ENCODE measurements around the gene POP7.

Gene POP7

DNA sequence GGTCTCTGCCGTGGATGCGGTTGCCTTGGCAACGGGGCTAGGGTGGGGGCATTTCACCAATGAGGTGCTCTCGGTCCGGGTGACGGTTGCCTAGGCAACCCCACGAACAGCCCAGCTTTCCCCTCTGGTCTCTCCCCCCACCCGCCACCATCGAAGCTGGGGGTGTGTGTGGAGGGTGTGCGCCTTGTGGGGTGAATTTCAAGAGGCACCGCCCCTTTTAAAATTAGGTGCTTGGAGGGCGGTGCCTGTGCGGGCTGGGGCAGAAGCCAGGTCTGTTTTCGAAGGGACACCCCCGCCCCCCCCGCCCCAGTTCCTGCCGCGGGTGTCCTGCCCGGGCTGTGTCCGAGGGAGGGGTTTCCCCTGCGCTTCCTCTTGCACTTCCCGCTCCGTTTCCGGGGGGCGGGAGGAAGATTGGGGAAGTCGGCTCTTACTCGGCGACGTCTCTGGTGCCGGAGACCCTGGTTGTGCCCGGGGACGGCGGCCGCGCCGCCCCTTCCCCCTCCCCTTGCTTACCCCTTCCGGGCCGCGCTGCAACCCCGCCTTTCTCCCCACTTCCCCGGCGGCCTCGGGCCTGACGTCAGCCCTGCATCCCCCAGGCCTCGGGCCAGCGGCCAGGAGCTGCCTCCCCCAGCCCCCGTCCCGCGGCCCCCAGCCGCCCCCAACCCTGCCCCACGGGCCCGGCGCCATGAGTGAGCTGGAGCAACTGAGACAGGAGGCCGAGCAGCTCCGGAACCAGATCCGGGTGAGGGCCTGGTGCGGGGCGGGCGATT is 30.2 kb upstream of the POP7 start:
- TF ChIP-seq ZFP30 (CRISPR knock-in tag; IDR thresholded peaks at IDR 0.05) (no peak), PATZ1 (CRISPR knock-in tag; IDR thresholded peaks at IDR 0.05; ENCODE audit: borderline replicate concordance) (peak; percentile 99), ZNF70 (CRISPR knock-in tag; IDR thresholded peaks at IDR 0.05) (0 out of 2 replicates have a peak, but pooled peaks have one; percentile 6)
- peak; percentile 46 for ATAC-seq

- ATAC-seq: no peak
- TF ChIP-seq CREB5 (CRISPR knock-in tag; IDR thresholded peaks at IDR 0.05; ENCODE audit: low read depth): no peak
- no peak for TF ChIP-seq ZFP30 (CRISPR knock-in tag; IDR thresholded peaks at IDR 0.05)
- TF ChIP-seq, protein P1, sequence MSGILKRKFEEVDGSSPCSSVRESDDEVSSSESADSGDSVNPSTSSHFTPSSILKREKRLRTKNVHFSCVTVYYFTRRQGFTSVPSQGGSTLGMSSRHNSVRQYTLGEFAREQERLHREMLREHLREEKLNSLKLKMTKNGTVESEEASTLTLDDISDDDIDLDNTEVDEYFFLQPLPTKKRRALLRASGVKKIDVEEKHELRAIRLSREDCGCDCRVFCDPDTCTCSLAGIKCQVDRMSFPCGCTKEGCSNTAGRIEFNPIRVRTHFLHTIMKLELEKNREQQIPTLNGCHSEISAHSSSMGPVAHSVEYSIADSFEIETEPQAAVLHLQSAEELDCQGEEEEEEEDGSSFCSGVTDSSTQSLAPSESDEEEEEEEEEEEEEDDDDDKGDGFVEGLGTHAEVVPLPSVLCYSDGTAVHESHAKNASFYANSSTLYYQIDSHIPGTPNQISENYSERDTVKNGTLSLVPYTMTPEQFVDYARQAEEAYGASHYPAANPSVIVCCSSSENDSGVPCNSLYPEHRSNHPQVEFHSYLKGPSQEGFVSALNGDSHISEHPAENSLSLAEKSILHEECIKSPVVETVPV (CRISPR knock-in tag; IDR thresholded peaks at IDR 0.05): no peak
- TF ChIP-seq RARB (CRISPR knock-in tag; IDR thresholded peaks at IDR 0.05): no peak
- TF ChIP-seq, protein P2, sequence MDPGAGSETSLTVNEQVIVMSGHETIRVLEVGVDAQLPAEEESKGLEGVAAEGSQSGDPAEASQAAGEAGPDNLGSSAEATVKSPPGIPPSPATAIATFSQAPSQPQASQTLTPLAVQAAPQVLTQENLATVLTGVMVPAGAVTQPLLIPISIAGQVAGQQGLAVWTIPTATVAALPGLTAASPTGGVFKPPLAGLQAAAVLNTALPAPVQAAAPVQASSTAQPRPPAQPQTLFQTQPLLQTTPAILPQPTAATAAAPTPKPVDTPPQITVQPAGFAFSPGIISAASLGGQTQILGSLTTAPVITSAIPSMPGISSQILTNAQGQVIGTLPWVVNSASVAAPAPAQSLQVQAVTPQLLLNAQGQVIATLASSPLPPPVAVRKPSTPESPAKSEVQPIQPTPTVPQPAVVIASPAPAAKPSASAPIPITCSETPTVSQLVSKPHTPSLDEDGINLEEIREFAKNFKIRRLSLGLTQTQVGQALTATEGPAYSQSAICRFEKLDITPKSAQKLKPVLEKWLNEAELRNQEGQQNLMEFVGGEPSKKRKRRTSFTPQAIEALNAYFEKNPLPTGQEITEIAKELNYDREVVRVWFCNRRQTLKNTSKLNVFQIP (CRISPR knock-in tag; IDR thresholded peaks at IDR 0.05; ENCODE audit: borderline replicate concordance, low read depth): no peak
- no peak for TF ChIP-seq TSHZ2 (CRISPR knock-in tag; IDR thresholded peaks at IDR 0.05)
- TF ChIP-seq TCF4 (CRISPR knock-in tag; IDR thresholded peaks at IDR 0.05; ENCODE audit: borderline replicate concordance): no peak
- no peak for TF ChIP-seq SNAI2 (CRISPR knock-in tag; IDR thresholded peaks at IDR 0.05)
- TF ChIP-seq ZNF8 (CRISPR knock-in tag; IDR thresholded peaks at IDR 0.05): no peak
- no peak for TF ChIP-seq TOX (CRISPR knock-in tag; IDR thresholded peaks at IDR 0.05; ENCODE audit: borderline replicate concordance)
- no peak for TF ChIP-seq CSDC2 (CRISPR knock-in tag; IDR thresholded peaks at IDR 0.05)
- TF ChIP-seq ZNF70 (CRISPR knock-in tag; IDR thresholded peaks at IDR 0.05): no peak
- no peak for TF ChIP-seq ZC3H10 (CRISPR knock-in tag; IDR thresholded peaks at IDR 0.05)
- no peak for TF ChIP-seq ISL1 (CRISPR knock-in tag; IDR thresholded peaks at IDR 0.05)
Observed at GRCh38 chr7:100676501-100677306, 29.2 kb upstream of the POP7 start.

DNA sequence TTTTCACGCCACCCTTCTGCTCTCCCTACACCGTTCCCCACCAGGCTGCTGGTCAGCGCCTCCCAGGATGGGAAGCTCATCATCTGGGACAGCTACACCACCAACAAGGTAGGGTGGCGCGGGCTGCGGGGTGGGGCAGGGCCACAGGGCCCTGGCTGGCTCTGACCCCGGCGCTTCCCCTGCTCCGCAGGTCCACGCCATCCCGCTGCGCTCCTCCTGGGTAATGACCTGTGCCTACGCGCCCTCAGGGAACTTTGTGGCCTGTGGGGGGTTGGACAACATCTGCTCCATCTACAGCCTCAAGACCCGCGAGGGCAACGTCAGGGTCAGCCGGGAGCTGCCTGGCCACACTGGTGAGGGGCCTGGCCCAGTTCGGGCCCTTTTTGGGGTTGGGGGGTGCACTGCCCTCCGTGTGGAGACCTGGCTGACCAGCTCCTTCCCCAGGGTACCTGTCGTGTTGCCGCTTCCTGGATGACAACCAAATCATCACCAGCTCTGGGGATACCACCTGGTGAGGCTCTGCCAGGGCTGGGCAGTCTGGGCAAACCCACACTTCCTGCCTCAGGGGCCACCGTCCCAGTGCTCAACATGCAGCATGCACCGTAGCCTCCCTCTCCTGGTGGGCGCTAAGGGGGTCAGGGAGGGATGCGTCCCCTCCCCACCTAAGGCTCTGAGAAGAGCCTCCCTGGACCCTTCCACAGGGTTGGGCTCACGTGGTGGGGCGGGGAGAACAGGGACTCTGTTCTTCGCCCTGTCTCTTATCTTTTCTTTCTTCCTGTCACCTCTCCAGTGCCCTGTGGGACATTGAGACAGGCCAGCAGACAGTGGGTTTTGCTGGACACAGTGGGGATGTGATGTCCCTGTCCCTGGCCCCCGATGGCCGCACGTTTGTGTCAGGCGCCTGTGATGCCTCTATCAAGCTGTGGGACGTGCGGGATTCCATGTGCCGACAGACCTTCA is 28.3 kb upstream of the POP7 start:
- no peak for ATAC-seq
- no peak for TF ChIP-seq ESRRG (CRISPR knock-in tag; IDR thresholded peaks at IDR 0.05)
- no peak for TF ChIP-seq ZNF565 (CRISPR knock-in tag; conservative IDR thresholded peaks at IDR 0.05; ENCODE audit: low read depth)
- no peak for TF ChIP-seq CREB5 (CRISPR knock-in tag; IDR thresholded peaks at IDR 0.05; ENCODE audit: low read depth)
- TF ChIP-seq ZFP3 (CRISPR knock-in tag; IDR thresholded peaks at IDR 0.05): no peak
- no peak for TF ChIP-seq OSR1 (CRISPR knock-in tag; IDR thresholded peaks at IDR 0.05)
- TF ChIP-seq, protein P1 (CRISPR knock-in tag; IDR thresholded peaks at IDR 0.05): no peak
- no peak for TF ChIP-seq PPARA (CRISPR knock-in tag; IDR thresholded peaks at IDR 0.05; ENCODE audit: borderline replicate concordance)
- TF ChIP-seq PATZ1 (CRISPR knock-in tag; IDR thresholded peaks at IDR 0.05; ENCODE audit: borderline replicate concordance): no peak
